ENCODE results near the gene TRMT61A.

Gene TRMT61A

GRCh38 chr14:103544388-103545218 is 15.6 kb downstream of the TRMT61A start:
- no peak for TF ChIP-seq CTCF (IDR thresholded peaks at IDR 0.05; ENCODE audit: control insufficient read depth, insufficient read depth, low read depth, low read length, missing control alignments)
- no peak overlapping the region for H3K4me3 ChIP-seq (ENCODE audit: control insufficient read depth, low read depth, low read length)
- DNase-seq (ENCODE audit: low read depth) = no peak

GRCh38 chr14:103545219-103545914 is 16.4 kb downstream of the TRMT61A start:
- DNase-seq (ENCODE audit: low read depth) = no peak
- no peak for TF ChIP-seq CTCF (IDR thresholded peaks at IDR 0.05; ENCODE audit: control insufficient read depth, insufficient read depth, low read depth, low read length, missing control alignments)
- no peak overlapping the region for H3K4me3 ChIP-seq (ENCODE audit: control insufficient read depth, low read depth, low read length)

- TF ChIP-seq CTCF (IDR thresholded peaks at IDR 0.05; ENCODE audit: control insufficient read depth, insufficient read depth, low read depth, low read length, missing control alignments) = no peak
- no peak for DNase-seq (ENCODE audit: low read depth)
- H3K4me3 ChIP-seq (ENCODE audit: control insufficient read depth, low read depth, low read length) = no peak overlapping the region
Measured at GRCh38 chr14:103545915-103546651, 17.1 kb downstream of the TRMT61A start.

- H3K4me3 ChIP-seq (ENCODE audit: control insufficient read depth, low read depth, low read length) = no peak overlapping the region
- no peak for DNase-seq (ENCODE audit: low read depth)
- peak; percentile 85 for TF ChIP-seq CTCF (IDR thresholded peaks at IDR 0.05; ENCODE audit: control insufficient read depth, insufficient read depth, low read depth, low read length, missing control alignments)
Measured at GRCh38 chr14:103546652-103547454, 17.9 kb downstream of the TRMT61A start.

GRCh38 chr14:103547455-103547940 is 18.5 kb downstream of the TRMT61A start:
- TF ChIP-seq CTCF (IDR thresholded peaks at IDR 0.05; ENCODE audit: control insufficient read depth, insufficient read depth, low read depth, low read length, missing control alignments) = no peak
- no peak for DNase-seq (ENCODE audit: low read depth)
- no peak overlapping the region for H3K4me3 ChIP-seq (ENCODE audit: control insufficient read depth, low read depth, low read length)
